GM12873 (cell line): Measurements from ENCODE around the gene AGPAT3.

ENCODE experiments used
- TF ChIP-seq, protein P1 (sequence below): IDR thresholded peaks from 2 replicates; pipeline ENCODE4 v1.5.1; 2012; ENCODE audit warnings: low read depth, mild to moderate bottlenecking, moderate library complexity, low read length, control low read depth; ENCODE audit not compliant: insufficient read depth; ENCODE audit errors: missing control alignments

AGPAT3 gene

DNA sequence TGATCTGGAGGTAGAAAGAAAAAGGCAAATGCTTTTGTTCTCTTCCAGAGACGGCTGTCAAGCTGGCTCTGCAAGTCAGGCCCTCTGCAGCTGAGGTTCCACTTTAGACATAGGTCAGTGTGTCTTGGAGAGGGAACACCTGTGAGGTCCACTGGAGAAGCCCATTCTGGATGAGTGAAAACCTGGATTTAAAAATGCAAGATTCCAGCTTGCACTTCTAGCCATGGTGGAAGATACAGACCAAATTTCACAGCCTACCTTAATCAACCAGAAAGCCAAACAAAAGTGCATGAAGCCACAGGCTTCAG lies 35.0 kb downstream of the AGPAT3 start:
- TF ChIP-seq, protein P1, sequence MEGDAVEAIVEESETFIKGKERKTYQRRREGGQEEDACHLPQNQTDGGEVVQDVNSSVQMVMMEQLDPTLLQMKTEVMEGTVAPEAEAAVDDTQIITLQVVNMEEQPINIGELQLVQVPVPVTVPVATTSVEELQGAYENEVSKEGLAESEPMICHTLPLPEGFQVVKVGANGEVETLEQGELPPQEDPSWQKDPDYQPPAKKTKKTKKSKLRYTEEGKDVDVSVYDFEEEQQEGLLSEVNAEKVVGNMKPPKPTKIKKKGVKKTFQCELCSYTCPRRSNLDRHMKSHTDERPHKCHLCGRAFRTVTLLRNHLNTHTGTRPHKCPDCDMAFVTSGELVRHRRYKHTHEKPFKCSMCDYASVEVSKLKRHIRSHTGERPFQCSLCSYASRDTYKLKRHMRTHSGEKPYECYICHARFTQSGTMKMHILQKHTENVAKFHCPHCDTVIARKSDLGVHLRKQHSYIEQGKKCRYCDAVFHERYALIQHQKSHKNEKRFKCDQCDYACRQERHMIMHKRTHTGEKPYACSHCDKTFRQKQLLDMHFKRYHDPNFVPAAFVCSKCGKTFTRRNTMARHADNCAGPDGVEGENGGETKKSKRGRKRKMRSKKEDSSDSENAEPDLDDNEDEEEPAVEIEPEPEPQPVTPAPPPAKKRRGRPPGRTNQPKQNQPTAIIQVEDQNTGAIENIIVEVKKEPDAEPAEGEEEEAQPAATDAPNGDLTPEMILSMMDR, result no peak

DNA sequence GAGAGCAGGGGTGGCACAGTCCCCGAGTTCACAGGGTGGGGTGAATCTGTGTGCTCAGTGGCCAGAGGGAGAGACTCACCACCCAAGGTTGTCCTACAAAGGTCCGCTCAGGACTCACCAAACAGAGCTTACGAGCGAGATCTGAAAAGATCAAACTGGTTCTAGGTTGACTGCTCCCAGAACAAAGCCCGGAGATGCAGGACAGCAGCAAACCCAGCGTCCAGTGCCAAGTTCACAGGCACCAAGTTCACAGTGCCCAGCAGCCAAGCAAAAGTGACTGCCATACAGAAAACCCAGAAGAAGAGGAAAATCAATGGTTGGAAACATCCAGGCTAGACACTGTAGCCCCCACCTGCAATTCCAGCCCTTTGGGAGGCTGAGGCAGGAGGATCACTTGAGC lies 35.7 kb downstream of the AGPAT3 start:
- TF ChIP-seq, protein P1, result no peak

DNA sequence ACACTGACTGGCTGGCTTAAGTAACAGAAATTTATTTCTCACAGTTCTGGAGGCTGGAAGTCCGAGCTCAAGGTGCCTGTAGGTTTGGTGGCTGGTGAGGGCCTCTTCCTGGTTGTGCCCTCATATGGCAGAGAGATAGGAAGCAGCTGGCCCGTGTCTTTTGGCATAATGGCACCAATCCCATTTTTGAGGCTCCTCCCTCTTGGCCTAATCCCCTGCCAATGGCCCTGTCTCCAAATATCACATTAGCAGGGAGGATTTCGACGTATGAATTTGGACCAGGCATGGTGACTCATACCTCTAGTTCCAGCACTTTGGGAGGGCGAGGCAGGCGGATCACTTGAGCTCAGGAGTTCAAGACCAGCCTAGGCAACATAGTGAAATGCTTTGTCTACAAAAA lies 37.4 kb downstream of the AGPAT3 start:
- TF ChIP-seq, protein P1, result no peak

DNA sequence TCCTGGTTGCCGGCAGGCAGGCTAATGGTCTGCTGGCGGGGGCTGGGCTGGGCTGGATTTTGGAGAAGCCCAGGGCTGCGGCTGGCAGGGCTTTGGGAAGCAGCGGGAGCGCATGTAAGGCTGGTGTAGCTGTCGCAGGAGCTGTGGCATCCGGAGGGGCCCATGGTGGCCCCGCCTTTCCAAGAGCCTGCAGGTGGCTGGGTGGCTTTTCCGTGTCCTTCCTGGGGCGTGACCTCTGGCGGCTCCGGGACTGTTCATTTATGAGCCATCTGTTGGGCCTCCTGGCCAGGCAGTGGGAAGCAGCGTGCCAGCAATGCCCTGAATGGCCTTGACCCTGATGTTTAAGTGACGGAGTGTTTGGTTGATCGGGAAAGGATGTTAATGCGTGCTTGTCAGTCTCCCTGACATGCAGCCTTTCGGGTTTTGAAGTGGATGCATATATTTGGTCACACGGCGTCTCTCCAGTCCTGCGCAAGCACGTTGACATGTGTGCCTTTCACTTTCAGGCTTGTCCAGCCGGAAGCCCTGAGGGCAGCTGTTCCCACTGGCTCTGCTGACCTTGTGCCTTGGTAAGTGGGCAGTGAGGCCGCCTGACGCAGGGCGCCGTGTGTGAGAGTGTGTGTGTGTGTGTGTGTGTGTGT lies 38.5 kb downstream of the AGPAT3 start:
- TF ChIP-seq, protein P1, result no peak

DNA sequence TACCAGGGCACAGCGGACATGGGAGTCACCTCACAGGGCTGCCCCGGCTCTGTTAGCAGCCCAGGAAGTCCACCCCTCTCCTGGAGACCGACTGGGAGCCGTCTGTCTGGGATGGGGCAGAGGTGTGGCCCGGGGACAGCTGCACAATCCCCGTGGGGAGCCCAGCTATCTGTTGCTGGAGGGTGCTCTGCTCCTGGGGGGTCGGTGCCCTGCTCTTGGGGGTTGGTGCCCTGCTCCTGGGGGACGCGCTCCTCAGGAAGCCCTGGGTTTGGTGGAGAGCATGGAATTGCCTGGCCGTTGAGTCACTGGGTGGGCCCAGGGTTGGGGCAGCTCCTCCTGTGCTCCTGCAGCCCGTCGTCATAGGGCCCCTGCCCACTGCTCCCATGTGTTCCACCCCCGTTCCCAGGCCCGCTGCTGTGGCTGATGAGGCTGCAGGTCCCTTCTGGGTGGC lies 39.3 kb downstream of the AGPAT3 start:
- TF ChIP-seq, protein P1, result no peak

DNA sequence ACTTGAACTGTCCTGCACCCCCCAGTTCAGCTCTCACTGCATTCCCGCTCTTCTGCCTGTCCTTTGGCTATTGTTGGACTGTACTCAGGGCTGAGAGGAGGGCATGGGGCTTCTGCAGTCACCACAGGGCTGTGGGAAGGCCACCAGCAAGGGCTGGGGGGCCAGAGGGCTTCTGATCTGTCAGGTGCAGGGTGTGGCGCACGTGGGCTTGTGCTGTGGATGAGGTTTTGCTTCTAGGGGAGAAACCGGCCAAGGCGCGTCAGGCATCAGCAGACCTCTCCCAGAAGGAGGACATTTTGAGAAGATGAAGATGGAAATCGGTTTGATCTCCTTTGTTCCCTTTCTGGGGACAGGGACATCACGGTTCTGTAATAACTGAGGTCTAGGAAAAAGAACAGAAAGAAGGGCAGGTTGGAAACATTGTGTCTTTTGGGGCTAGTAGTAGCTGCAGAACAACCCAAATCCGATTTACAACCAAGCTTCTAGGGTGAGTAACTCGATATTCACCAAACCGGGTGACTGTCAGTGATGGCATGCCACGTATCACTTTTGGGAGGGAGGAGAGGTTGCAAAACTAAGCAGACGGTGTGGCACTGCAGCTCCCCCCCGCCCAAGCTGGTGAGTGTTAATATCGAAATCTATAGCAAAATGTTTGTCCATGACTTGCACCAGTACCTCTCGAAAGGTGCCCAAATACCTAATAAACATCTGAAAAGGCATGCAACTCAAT lies 40.9 kb downstream of the AGPAT3 start:
- TF ChIP-seq, protein P1, result no peak

DNA sequence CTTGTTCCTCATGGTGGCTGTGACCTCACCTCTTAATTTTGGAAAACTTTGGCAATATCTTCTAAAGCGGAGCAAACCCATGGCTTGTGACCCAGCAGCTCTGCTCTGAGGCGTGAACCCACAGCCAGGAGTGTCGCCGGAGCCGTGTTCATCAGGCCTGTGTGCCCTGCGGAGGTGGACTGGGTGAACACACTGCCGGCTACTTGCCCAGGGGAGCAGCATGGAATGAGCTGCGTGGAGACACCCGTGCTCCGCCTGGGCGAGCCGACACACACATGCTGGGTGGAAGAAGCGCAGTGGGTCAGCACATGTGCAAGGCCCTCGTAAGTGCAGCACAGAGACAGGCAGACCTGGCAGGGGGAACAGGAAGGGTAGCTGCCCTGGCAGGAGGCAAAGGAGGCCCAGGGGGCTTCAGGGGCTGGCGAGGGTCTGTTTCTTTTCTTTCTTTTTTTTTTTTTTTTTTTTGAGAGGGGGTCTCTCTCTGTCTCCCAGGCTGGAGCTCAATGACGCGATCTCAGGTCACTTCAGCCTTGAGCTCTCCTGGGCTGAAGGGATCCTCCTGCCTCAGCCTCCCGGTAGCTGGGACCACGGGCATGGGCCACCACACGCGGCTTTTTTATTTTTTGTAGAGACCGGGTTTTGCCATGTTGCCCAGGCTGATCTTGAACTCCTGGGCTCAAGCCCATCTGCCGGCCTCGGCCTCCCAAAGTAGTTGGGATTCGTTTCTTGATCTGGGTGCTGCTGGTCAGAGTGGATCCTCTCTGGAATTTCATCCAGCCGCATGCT lies 41.8 kb downstream of the AGPAT3 start:
- TF ChIP-seq, protein P1, result no peak
